ENCODE data around the gene PARD3.

- TF ChIP-seq CTCF (IDR thresholded peaks at IDR 0.05; ENCODE audit: poor library complexity, severe bottlenecking): no peak
- TF ChIP-seq SMC3 (conservative IDR thresholded peaks at IDR 0.05; ENCODE audit: poor library complexity): no peak
These were observed 43.6 kb downstream of the PARD3 start for GRCh38 chr10:34771525-34771924.
